ENCODE measurements around the gene TMEM208.

Gene TMEM208

DNA sequence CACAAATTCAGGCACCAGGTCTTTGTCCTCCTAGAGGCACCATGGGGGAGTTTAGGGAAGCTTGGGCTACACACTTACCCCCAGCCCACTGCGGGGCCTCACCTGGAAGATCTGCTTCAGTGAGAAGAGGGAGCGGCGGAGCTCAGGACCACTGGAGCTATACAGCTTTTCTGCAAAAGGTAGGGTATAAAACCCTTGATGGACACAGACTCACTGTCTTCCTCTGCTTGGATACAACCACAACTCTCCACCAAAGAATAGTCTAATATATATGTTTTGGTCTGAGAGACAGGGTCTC lies 11.3 kb downstream of the TMEM208 start:
- Histone ChIP-seq H3K36me3 (ENCODE audit: control insufficient read depth, insufficient read depth, low read length) (peaks cover 9% of the 10 kb centered on the region), H3K4me3 (ENCODE audit: low read length) (no peak overlapping the region), H3K4me1 (ENCODE audit: control insufficient read depth, low read depth, low read length) (peaks cover 13% of the 10 kb centered on the region), H2BK5ac (ENCODE audit: low read length) (no peak overlapping the region), H2AK5ac (ENCODE audit: low read length) (no peak overlapping the region), H3K56ac (ENCODE audit: low read length) (no peak overlapping the region), H4K5ac (ENCODE audit: low read length) (no peak overlapping the region), H3K4me2 (ENCODE audit: low read length) (no peak overlapping the region), H2BK120ac (ENCODE audit: low read depth, low read length) (no peak overlapping the region), H3K9ac (ENCODE audit: low read length) (no peak overlapping the region), H4K8ac (ENCODE audit: low read depth, low read length) (no peak overlapping the region), H3K4ac (ENCODE audit: low read depth, low read length) (no peak overlapping the region), H3K23ac (ENCODE audit: low read length) (no peak overlapping the region), H3K27ac (ENCODE audit: low read depth, low read length) (no peak overlapping the region), H3K79me1 (ENCODE audit: low read length) (peaks cover 5% of the 10 kb centered on the region), H3K27me3 (ENCODE audit: insufficient read depth, low read length, poor library complexity) (no peaks in the 10 kb centered on the region), H2BK15ac (replicated peaks; ENCODE audit: low read depth) (no peak overlapping the region), H3K18ac (ENCODE audit: low read length) (no peak overlapping the region), H3K79me2 (ENCODE audit: control insufficient read depth, insufficient read depth, low read length) (peaks cover 7% of the 10 kb centered on the region)
- no CpG with 5 or more reads among the region's 3 CpGs for WGBS (ENCODE audit: extremely low coverage, insufficient coverage, low lambda C conversion rate)
- no peak for DNase-seq

DNA sequence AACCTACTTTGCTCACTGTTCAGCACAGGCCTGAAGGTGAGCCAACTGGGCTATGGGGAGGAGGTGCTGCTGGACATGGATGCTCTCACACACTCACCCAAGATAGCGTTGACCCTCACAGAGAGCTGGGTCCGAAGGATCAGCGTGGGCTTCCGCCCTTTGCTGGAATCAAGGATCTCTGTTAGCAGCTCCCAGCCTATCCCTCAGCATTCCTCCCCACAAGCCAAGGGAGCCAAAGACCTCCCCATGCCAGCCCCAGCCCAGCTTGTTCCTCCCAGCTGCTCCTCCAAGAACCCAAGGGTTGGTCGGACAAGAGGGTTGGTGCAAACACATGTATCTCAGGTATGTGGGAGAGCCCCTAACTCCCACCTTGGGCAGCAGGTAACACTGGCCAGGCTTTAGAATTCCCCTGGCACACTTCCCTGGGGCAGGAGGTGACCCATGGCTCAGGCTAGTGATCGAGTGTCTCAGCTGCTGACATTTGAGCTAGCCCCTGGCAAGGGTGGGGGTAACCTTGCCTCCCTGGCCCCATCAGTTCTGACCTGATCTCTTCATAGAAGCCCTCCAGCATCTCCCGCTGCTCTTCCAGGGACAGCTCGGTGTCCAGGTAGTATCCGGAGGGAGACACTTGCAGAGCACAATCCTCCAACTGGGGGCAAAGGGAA lies 12.0 kb downstream of the TMEM208 start:
- H3K36me3 ChIP-seq (ENCODE audit: control insufficient read depth, insufficient read depth, low read length), result peaks cover 8% of the 10 kb centered on the region
- no CpG with 5 or more reads among the region's 9 CpGs for WGBS (ENCODE audit: extremely low coverage, insufficient coverage, low lambda C conversion rate)

DNA sequence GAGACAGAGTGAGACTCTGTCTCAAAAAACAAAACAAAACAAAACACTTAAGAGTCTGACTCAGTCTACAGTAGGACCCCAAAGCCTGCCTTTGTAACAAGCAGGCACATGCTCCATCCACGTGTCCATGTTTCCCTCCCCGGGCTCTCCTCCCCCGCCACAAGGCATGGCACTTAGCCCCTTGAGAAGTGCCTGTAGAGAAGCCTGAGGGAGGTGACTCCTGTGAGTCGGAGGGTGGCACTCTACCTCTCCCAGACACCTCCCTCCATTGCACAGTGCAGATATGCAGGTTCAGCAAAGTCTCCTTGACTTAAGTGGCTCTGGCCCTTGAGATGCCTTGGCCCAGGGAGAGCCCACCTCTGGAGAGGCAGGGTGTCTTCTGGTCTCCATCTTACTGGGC lies 13.6 kb downstream of the TMEM208 start:
- Histone ChIP-seq H3K27ac (ENCODE audit: low read depth, low read length) (no peak overlapping the region), H2BK120ac (ENCODE audit: low read depth, low read length) (no peak overlapping the region), H2AK5ac (ENCODE audit: low read length) (no peak overlapping the region), H3K56ac (ENCODE audit: low read length) (peak overlapping the region; percentile 1), H3K36me3 (ENCODE audit: control insufficient read depth, insufficient read depth, low read length) (peaks cover 7% of the 10 kb centered on the region), H3K4me1 (ENCODE audit: control insufficient read depth, low read depth, low read length) (peaks cover 21% of the 10 kb centered on the region), H3K23ac (ENCODE audit: low read length) (no peak overlapping the region), H4K8ac (ENCODE audit: low read depth, low read length) (no peak overlapping the region), H3K18ac (ENCODE audit: low read length) (peak overlapping the region; percentile 2), H3K4me3 (ENCODE audit: low read length) (no peak overlapping the region), H3K79me2 (ENCODE audit: control insufficient read depth, insufficient read depth, low read length) (peaks cover 12% of the 10 kb centered on the region), H2BK15ac (replicated peaks; ENCODE audit: low read depth) (no peak overlapping the region), H3K4ac (ENCODE audit: low read depth, low read length) (peak overlapping the region; percentile 8), H2BK5ac (ENCODE audit: low read length) (peak overlapping the region; percentile 7), H3K27me3 (ENCODE audit: insufficient read depth, low read length, poor library complexity) (no peaks in the 10 kb centered on the region), H3K79me1 (ENCODE audit: low read length) (peaks cover 12% of the 10 kb centered on the region), H4K5ac (ENCODE audit: low read length) (no peak overlapping the region), H3K9ac (ENCODE audit: low read length) (no peak overlapping the region), H3K4me2 (ENCODE audit: low read length) (no peak overlapping the region)
- no peak for DNase-seq
- no CpG with 5 or more reads among the region's 4 CpGs for WGBS (ENCODE audit: extremely low coverage, insufficient coverage, low lambda C conversion rate)

More for the DNA sequence above, 12.0 kb downstream of the TMEM208 start:
- Histone ChIP-seq H3K4me1 (ENCODE audit: control insufficient read depth, low read depth, low read length) (peaks cover 13% of the 10 kb centered on the region), H2AK5ac (ENCODE audit: low read length) (no peak overlapping the region), H3K9ac (ENCODE audit: low read length) (no peak overlapping the region), H4K8ac (ENCODE audit: low read depth, low read length) (no peak overlapping the region), H2BK15ac (replicated peaks; ENCODE audit: low read depth) (no peak overlapping the region), H2BK5ac (ENCODE audit: low read length) (no peak overlapping the region), H3K27me3 (ENCODE audit: insufficient read depth, low read length, poor library complexity) (no peaks in the 10 kb centered on the region), H3K79me2 (ENCODE audit: control insufficient read depth, insufficient read depth, low read length) (peaks cover 7% of the 10 kb centered on the region), H3K56ac (ENCODE audit: low read length) (no peak overlapping the region), H3K18ac (ENCODE audit: low read length) (no peak overlapping the region), H3K4me2 (ENCODE audit: low read length) (no peak overlapping the region), H3K4ac (ENCODE audit: low read depth, low read length) (no peak overlapping the region), H3K4me3 (ENCODE audit: low read length) (no peak overlapping the region), H3K79me1 (ENCODE audit: low read length) (peaks cover 5% of the 10 kb centered on the region), H3K27ac (ENCODE audit: low read depth, low read length) (no peak overlapping the region), H3K23ac (ENCODE audit: low read length) (no peak overlapping the region), H4K5ac (ENCODE audit: low read length) (no peak overlapping the region), H2BK120ac (ENCODE audit: low read depth, low read length) (no peak overlapping the region)
- no peak for DNase-seq

DNA sequence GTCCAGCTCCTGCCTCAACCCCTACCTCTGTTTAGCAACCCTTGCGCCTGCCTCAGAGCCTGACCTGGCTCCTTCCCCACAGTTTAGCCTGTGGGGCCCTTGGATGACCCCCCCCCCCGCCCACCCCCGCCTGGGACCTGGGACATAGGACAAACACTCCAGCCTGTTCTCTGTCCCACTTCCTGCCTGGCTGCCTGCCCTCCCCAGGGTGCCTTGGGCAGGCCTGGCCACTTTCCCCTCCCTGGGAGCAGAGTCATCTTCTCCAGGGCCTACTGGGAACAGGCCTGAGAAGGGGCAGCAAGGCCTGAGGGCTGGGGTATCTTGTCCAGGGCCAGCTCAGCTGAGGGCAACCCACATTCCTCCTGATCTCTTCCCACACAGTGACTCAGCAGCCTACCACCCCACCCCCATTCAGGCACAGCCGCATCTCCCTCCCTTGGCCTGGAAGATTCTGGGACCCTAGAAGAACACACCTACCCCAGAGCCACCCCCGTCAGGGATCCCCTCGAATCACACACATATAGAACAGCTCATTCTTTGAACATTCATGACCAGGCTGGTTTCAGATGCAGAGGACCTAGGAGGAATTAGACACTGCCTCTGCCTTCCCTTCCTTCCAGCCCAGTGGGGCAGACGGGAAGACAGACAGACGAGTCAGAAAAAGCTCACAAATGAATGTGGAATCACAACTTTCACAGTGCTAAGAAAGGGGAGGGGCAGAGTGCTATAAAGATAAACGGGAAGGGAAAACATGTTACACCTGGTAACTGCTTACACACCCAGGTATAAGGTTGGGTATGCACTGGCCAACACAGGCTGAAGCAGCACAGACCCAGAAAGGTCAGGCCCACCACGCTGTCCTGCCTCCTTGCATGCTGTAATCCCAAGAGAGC lies 14.3 kb downstream of the TMEM208 start:
- no CpG with 5 or more reads among the region's 10 CpGs for WGBS (ENCODE audit: extremely low coverage, insufficient coverage, low lambda C conversion rate)
- H3K56ac ChIP-seq (ENCODE audit: low read length), result peak overlapping the region; percentile 84
- H2AK5ac ChIP-seq (ENCODE audit: low read length), result no peak overlapping the region
- peaks cover 21% of the 10 kb centered on the region for H3K4me1 ChIP-seq (ENCODE audit: control insufficient read depth, low read depth, low read length)
- no peak overlapping the region for H3K4me3 ChIP-seq (ENCODE audit: low read length)
- no peak overlapping the region for H3K23ac ChIP-seq (ENCODE audit: low read length)
- no peak overlapping the region for H2BK120ac ChIP-seq (ENCODE audit: low read depth, low read length)
- peak overlapping the region; percentile 2 for H3K18ac ChIP-seq (ENCODE audit: low read length)
- H2BK5ac ChIP-seq (ENCODE audit: low read length), result peak overlapping the region; percentile 33
- peak overlapping the region; percentile 53 for H3K9ac ChIP-seq (ENCODE audit: low read length)
- H3K27ac ChIP-seq (ENCODE audit: low read depth, low read length), result peak overlapping the region; percentile 67
- H3K27me3 ChIP-seq (ENCODE audit: insufficient read depth, low read length, poor library complexity), result no peaks in the 10 kb centered on the region
- H3K79me2 ChIP-seq (ENCODE audit: control insufficient read depth, insufficient read depth, low read length), result peaks cover 12% of the 10 kb centered on the region
- no peak overlapping the region for H3K4me2 ChIP-seq (ENCODE audit: low read length)
- H3K36me3 ChIP-seq (ENCODE audit: control insufficient read depth, insufficient read depth, low read length), result peaks cover 2% of the 10 kb centered on the region
- no peak overlapping the region for H2BK15ac ChIP-seq (replicated peaks; ENCODE audit: low read depth)
- H3K4ac ChIP-seq (ENCODE audit: low read depth, low read length), result peak overlapping the region; percentile 63
- no peak overlapping the region for H4K5ac ChIP-seq (ENCODE audit: low read length)
- H3K79me1 ChIP-seq (ENCODE audit: low read length), result peaks cover 12% of the 10 kb centered on the region
- H4K8ac ChIP-seq (ENCODE audit: low read depth, low read length), result no peak overlapping the region
- DNase-seq, result peak; percentile 84

DNA sequence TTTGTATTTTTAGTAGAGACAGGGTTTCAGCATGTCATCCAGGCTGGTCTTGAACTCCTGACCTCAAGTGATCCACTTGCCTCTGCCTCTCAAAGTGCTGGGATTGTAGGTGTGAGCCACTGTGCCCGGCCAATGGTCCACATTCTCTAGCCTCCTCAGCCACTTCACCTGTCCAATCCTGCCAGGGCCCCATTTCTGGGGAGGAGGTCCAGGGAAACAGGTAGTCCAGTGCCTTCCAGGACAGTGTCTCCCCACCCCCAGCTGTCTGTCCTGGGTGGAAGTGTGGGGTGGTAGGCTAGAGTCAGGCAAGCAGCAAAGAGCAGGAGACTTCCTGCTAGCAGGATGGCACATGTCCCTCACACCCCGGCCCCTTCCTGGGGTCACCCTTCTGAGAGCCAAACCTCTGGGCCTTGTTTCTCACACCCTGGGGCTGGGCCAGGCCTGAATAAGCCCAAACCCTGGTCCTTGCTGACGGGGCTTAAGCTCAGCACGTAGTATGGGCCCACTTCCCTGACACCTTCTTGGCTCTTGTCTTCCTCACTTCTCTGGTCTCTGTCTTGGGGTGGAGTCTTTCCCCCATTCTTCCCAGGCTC lies 15.3 kb downstream of the TMEM208 start:
- DNase-seq, result no peak
- H3K23ac ChIP-seq (ENCODE audit: low read length), result no peak overlapping the region
- peaks cover 12% of the 10 kb centered on the region for H3K79me1 ChIP-seq (ENCODE audit: low read length)
- H3K18ac ChIP-seq (ENCODE audit: low read length), result no peak overlapping the region
- H3K56ac ChIP-seq (ENCODE audit: low read length), result peak overlapping the region; percentile 68
- H2AK5ac ChIP-seq (ENCODE audit: low read length), result no peak overlapping the region
- H3K4ac ChIP-seq (ENCODE audit: low read depth, low read length), result no peak overlapping the region
- H2BK15ac ChIP-seq (replicated peaks; ENCODE audit: low read depth), result no peak overlapping the region
- H3K4me1 ChIP-seq (ENCODE audit: control insufficient read depth, low read depth, low read length), result peaks cover 21% of the 10 kb centered on the region
- WGBS (ENCODE audit: extremely low coverage, insufficient coverage, low lambda C conversion rate), result no CpG with 5 or more reads among the region's 4 CpGs
- no peak overlapping the region for H3K4me3 ChIP-seq (ENCODE audit: low read length)
- H3K36me3 ChIP-seq (ENCODE audit: control insufficient read depth, insufficient read depth, low read length), result no peaks in the 10 kb centered on the region
- no peak overlapping the region for H3K4me2 ChIP-seq (ENCODE audit: low read length)
- H4K8ac ChIP-seq (ENCODE audit: low read depth, low read length), result no peak overlapping the region
- no peak overlapping the region for H2BK5ac ChIP-seq (ENCODE audit: low read length)
- H2BK120ac ChIP-seq (ENCODE audit: low read depth, low read length), result no peak overlapping the region
- H3K27me3 ChIP-seq (ENCODE audit: insufficient read depth, low read length, poor library complexity), result no peaks in the 10 kb centered on the region
- no peak overlapping the region for H4K5ac ChIP-seq (ENCODE audit: low read length)
- H3K9ac ChIP-seq (ENCODE audit: low read length), result no peak overlapping the region
- H3K27ac ChIP-seq (ENCODE audit: low read depth, low read length), result no peak overlapping the region
- peaks cover 12% of the 10 kb centered on the region for H3K79me2 ChIP-seq (ENCODE audit: control insufficient read depth, insufficient read depth, low read length)
